GM12891 (cell line): Measurements from ENCODE around the gene BLMH. TPM values are rescaled to one million over a fixed set of nuclear protein-coding genes. Genes with fewer than 3 reads are reported as not detected.

Source experiments
- DNase-seq: peaks from one replicate; pipeline ENCODE4 v3.0.0; 2011; ENCODE audit warnings: low spot score; ENCODE audit not compliant: insufficient read length
- FAIRE-seq: peaks from 2 replicates; lab custom pipeline; 2011; peaks lifted over from hg19 to GRCh38; lab: Jason Lieb, UNC
- PAX5 ChIP-seq: IDR thresholded peaks from 2 replicates; pipeline ENCODE4 v1.6.1; 2011; ENCODE audit warnings: low read length, moderate library complexity, mild to moderate bottlenecking; ENCODE audit not compliant: insufficient read depth, severe bottlenecking
- POLR2A ChIP-seq: IDR thresholded peaks from 2 replicates; pipeline ENCODE4 v1.6.1; 2011; ENCODE audit warnings: low read depth, low read length, control low read depth
- POLR2AphosphoS5 ChIP-seq: IDR thresholded peaks from 2 replicates; pipeline ENCODE4 v1.6.1; 2011; ENCODE audit warnings: low read depth, low read length, control low read depth
- POU2F2 ChIP-seq: IDR thresholded peaks from 2 replicates; pipeline ENCODE4 v1.6.1; 2011; ENCODE audit warnings: low read depth, mild to moderate bottlenecking, control low read depth, low read length, moderate library complexity
- SPI1 ChIP-seq: IDR thresholded peaks from 2 replicates; pipeline ENCODE4 v1.6.1; 2011; ENCODE audit warnings: low read depth, low read length, control low read depth
- TAF1 ChIP-seq: IDR thresholded peaks from 2 replicates; pipeline ENCODE4 v1.6.1; 2011; ENCODE audit warnings: low read depth, low read length, control low read depth
- polyA plus RNA-seq: library from polyadenylated mRNA; unstranded; fragments of >200 nt; gene quantifications from one replicate; pipeline ENCODE4 v1.2.1, GENCODE V29; 2012; ENCODE audit warnings: low read depth, missing spikeins, inconsistent platforms; ENCODE audit not compliant: missing spikeins

The BLMH gene, protein sequence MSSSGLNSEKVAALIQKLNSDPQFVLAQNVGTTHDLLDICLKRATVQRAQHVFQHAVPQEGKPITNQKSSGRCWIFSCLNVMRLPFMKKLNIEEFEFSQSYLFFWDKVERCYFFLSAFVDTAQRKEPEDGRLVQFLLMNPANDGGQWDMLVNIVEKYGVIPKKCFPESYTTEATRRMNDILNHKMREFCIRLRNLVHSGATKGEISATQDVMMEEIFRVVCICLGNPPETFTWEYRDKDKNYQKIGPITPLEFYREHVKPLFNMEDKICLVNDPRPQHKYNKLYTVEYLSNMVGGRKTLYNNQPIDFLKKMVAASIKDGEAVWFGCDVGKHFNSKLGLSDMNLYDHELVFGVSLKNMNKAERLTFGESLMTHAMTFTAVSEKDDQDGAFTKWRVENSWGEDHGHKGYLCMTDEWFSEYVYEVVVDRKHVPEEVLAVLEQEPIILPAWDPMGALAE
- polyA plus RNA-seq: 32.9 TPM

- FAIRE-seq (peak; percentile 71), DNase-seq (peak; percentile 91)
- TF ChIP-seq TAF1 (peak; percentile 35; the same call in 1 of the 2 replicates), POLR2A (no peak)
Observed at GRCh38 chr17:30291543-30292285, at the start of gene BLMH. Gene BLMH (minus strand): TSS chr17:30291944. CDS start chr17:30291819, 125 bp downstream.

DNA sequence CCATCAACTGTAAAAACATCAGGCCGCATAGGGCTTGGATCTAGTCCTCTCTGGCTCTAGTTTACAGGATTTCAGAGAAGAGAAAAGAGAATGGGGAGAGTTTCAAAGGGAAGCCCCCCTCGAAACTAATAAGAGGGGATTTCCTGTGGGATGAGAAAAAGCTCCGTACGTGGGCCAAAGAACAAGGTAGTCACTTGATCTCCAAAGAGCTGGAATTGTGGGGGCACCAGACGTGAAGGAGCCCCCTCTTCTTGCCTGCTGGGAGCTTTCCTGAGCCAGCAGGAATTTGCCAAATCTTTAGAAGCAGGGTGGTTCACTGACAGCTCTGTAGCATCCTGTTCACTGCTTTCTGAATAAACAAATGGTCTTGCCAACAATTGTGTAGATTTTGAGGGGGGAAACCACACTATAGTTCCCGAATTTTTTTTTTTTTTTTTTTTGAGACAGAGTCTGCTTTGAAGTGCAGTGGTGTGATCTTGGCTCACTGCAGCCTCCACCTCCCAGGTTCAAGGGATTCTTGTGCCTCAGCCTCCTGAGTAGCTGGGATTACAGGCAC is 49.1 kb upstream of the BLMH start:
- FAIRE-seq (no peak), DNase-seq (no peak)
- TF ChIP-seq TAF1: no peak
- TF ChIP-seq SPI1: no peak
- no peak for TF ChIP-seq POLR2A
- no peak for TF ChIP-seq POU2F2
- TF ChIP-seq PAX5: no peak
- no peak for TF ChIP-seq POLR2AphosphoS5

GRCh38 chr17:30339086-30339485 is 47.3 kb upstream of the BLMH start:
- no peak for FAIRE-seq
- TF ChIP-seq PAX5 (no peak), POLR2AphosphoS5 (no peak), POU2F2 (no peak), TAF1 (no peak), SPI1 (no peak), POLR2A (no peak)
- no peak for DNase-seq

DNA sequence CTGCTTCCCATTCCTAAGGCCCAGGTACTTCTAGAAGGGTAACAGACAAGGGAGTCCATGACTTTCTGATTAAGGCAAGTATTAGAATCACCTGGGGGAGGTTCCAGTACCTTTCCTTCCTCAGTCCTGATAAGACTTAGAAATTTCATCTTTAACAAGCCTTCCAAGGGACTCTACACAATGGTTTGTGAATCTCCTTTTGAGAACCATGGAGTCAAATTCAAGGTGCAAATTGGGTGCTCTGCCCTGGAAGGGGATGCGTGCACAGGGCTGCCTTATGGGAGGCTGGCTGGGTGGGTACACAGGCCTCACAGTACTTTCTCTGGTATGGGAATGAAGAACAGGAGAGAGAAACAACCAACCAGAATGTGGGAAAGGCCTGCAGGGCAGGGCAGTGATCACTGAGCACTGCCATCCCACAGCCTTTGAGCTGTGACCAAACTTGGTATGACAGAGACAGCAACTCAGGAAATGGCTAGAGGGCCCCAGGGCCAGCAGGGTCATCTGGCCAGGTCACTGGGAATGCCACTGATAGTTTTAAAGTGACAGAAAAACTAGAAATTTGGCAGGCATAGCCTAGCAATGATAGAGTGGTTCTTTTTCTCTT is 45.8 kb upstream of the BLMH start:
- FAIRE-seq (no peak), DNase-seq (no peak)
- TF ChIP-seq SPI1: no peak
- no peak for TF ChIP-seq TAF1
- no peak for TF ChIP-seq POLR2A
- no peak for TF ChIP-seq POLR2AphosphoS5
- TF ChIP-seq PAX5: no peak
- TF ChIP-seq POU2F2: no peak

DNA sequence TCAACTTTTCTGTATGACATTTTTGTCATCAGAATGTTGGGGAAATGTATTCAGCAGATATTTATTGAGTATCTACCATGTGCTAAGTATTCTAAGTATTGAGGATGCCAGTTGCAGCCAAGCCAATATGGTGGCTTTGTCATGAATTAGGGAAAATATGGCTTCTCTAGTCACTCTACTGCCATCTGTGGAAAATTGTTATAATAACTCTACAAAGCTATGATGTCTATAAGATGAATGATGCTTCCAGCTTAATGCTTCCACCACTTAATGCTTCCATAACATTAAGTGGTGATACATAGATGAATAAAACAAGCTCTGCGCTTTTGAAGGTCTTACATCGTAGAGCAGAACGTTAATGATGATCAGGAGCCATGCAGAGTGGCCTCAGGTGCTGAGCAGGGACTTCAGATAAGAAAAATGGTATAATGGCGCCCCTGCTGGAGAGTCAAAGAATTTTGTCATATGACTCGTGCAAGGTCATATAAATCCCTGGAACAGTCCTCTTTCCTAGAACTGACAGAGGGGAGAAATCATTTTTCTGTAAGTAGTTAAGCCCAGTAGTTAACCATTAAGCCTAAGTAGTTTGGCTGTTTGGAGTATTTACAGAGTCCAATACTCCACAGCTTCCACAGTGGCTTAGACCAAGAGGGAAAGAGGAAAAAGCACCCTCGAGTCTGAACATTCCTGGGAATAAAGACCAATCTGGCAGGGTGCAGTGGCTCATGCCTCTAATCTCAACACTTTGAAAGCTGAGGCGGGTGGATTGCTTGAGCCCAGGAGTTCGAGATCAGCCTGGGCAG is 44.8 kb upstream of the BLMH start:
- DNase-seq (no peak), FAIRE-seq (peak; percentile 69)
- TF ChIP-seq PAX5 (no peak), POU2F2 (no peak), POLR2AphosphoS5 (no peak), TAF1 (no peak), POLR2A (no peak)

DNA sequence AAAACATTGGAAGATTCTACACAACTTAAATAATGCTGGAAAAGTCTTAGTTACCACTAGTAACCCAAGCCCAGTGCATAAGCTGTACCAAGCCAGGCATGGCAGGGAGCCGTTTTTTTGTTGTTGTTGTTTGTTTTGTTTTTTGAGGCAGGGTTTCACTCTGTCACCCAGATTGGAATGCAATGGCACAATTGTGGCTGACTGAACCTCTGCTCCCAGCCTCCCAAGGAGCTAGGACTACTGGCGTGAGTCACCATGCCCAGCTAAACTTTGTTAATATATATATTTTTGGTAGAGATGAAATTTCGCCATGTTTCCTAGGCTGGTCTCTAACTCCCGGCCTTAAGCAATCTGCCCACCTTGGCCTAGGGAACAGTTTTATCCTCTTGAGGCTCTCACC is 42.7 kb upstream of the BLMH start:
- FAIRE-seq (no peak), DNase-seq (no peak)
- TF ChIP-seq POU2F2: no peak
- no peak for TF ChIP-seq POLR2AphosphoS5
- no peak for TF ChIP-seq SPI1
- no peak for TF ChIP-seq POLR2A
- no peak for TF ChIP-seq TAF1
- no peak for TF ChIP-seq PAX5

GRCh38 chr17:30333503-30334360 is 42.0 kb upstream of the BLMH start, which contains the start of gene TMIGD1:
Gene TMIGD1 (minus strand): TSS chr17:30334057. CDS start chr17:30332133, 1,924 bp downstream.
- TF ChIP-seq TAF1: no peak
- TF ChIP-seq POLR2AphosphoS5: no peak
- no peak for TF ChIP-seq POU2F2
- no peak for TF ChIP-seq SPI1
- no peak for TF ChIP-seq POLR2A
- no peak for TF ChIP-seq PAX5
- no peak for DNase-seq
- FAIRE-seq: no peak

GRCh38 chr17:30332057-30332542 is 40.4 kb upstream of the BLMH start:
- FAIRE-seq (peak; percentile 71), DNase-seq (no peak)
- TF ChIP-seq SPI1: no peak
- no peak for TF ChIP-seq POLR2AphosphoS5
- no peak for TF ChIP-seq POU2F2
- no peak for TF ChIP-seq TAF1
